Measurements from ENCODE around the gene TP53I13.
A peak's percentile ranks its signal among the peaks of the same experiment; 100 is the strongest.

TP53I13 gene

GRCh38 chr17:29592850-29593551 lies 24.5 kb downstream of the TP53I13 start, which contains the start of gene ANKRD13B:
TSS of gene ANKRD13B (plus strand) at chr17:29593132. CDS start at chr17:29593622, 490 bp downstream.
- peaks cover 54% of the 10 kb centered on the region for H3K4me1 Mint-ChIP-seq
- peak; percentile 6 for ATAC-seq
- H3K9me3 Mint-ChIP-seq, result no peaks in the 10 kb centered on the region
- no peaks in the 10 kb centered on the region for H3K36me3 Mint-ChIP-seq
- DNase-seq (ENCODE audit: low spot score in 2 of 2), result peak in 1 of 2 donors; percentile 77
- peak within 1 kb of the TSS; percentile 80 for H3K4me3 Mint-ChIP-seq
- no peak within 1 kb of the TSS for H3K27ac Mint-ChIP-seq

- Mint-ChIP-seq H3K9me3 (no peaks in the 10 kb centered on the region), H3K36me3 (no peaks in the 10 kb centered on the region), H3K27ac (no peak overlapping the region), H3K4me1 (peaks cover 49% of the 10 kb centered on the region), H3K4me3 (peak overlapping the region; percentile 80)
- DNase-seq (ENCODE audit: low spot score in 2 of 2), result no peak
- no peak for ATAC-seq
Observed at GRCh38 chr17:29593591-29594518, 25.4 kb downstream of the TP53I13 start.

- no peak overlapping the region for H3K27ac Mint-ChIP-seq
- no peaks in the 10 kb centered on the region for H3K36me3 Mint-ChIP-seq
- no peaks in the 10 kb centered on the region for H3K9me3 Mint-ChIP-seq
- H3K4me3 Mint-ChIP-seq, result peak overlapping the region; percentile 80
- ATAC-seq (no peak), DNase-seq (ENCODE audit: low spot score in 2 of 2) (no peak)
- peaks cover 49% of the 10 kb centered on the region for H3K4me1 Mint-ChIP-seq
Observed at GRCh38 chr17:29594519-29595090, 26.1 kb downstream of the TP53I13 start.

GRCh38 chr17:29595107-29595942 lies 26.8 kb downstream of the TP53I13 start:
- no peak for DNase-seq (ENCODE audit: low spot score in 2 of 2)
- no peaks in the 10 kb centered on the region for H3K9me3 Mint-ChIP-seq
- peak overlapping the region; percentile 80 for H3K4me3 Mint-ChIP-seq
- no peaks in the 10 kb centered on the region for H3K36me3 Mint-ChIP-seq
- H3K4me1 Mint-ChIP-seq, result peaks cover 42% of the 10 kb centered on the region
- no peak for ATAC-seq
- H3K27ac Mint-ChIP-seq, result no peak overlapping the region

GRCh38 chr17:29595943-29596774 lies 27.7 kb downstream of the TP53I13 start:
- Mint-ChIP-seq H3K9me3 (no peaks in the 10 kb centered on the region), H3K36me3 (no peaks in the 10 kb centered on the region), H3K4me1 (peaks cover 34% of the 10 kb centered on the region), H3K27ac (no peak overlapping the region), H3K4me3 (no peak overlapping the region)
- ATAC-seq (no peak), DNase-seq (ENCODE audit: low spot score in 2 of 2) (no peak)

- no peak overlapping the region for H3K27ac Mint-ChIP-seq
- ATAC-seq, result no peak
- peaks cover 27% of the 10 kb centered on the region for H3K4me1 Mint-ChIP-seq
Observed at GRCh38 chr17:29596811-29597210, 28.3 kb downstream of the TP53I13 start.

GRCh38 chr17:29597361-29598172 lies 29.1 kb downstream of the TP53I13 start:
- H3K4me3 Mint-ChIP-seq, result no peak overlapping the region
- H3K9me3 Mint-ChIP-seq, result no peaks in the 10 kb centered on the region
- DNase-seq (ENCODE audit: low spot score in 2 of 2), result no peak
- peaks cover 20% of the 10 kb centered on the region for H3K4me1 Mint-ChIP-seq
- H3K27ac Mint-ChIP-seq, result no peak overlapping the region
- no peaks in the 10 kb centered on the region for H3K36me3 Mint-ChIP-seq
- ATAC-seq, result no peak

More at GRCh38 chr17:29596811-29597210, 28.3 kb downstream of the TP53I13 start:
- Mint-ChIP-seq H3K9me3 (no peaks in the 10 kb centered on the region), H3K36me3 (no peaks in the 10 kb centered on the region), H3K4me3 (no peak overlapping the region)
- DNase-seq (ENCODE audit: low spot score in 2 of 2), result no peak

GRCh38 chr17:29603109-29603674 lies 34.7 kb downstream of the TP53I13 start:
- Mint-ChIP-seq H3K9me3 (no peaks in the 10 kb centered on the region), H3K27ac (no peak overlapping the region), H3K36me3 (no peaks in the 10 kb centered on the region), H3K4me1 (no peaks in the 10 kb centered on the region), H3K4me3 (no peak overlapping the region)
- no peak for DNase-seq (ENCODE audit: low spot score in 2 of 2)
- ATAC-seq, result no peak

- H3K9me3 Mint-ChIP-seq, result no peaks in the 10 kb centered on the region
Observed at GRCh38 chr17:29607557-29608195, 39.2 kb downstream of the TP53I13 start.

GRCh38 chr17:29608986-29609385 lies 40.5 kb downstream of the TP53I13 start:
- ATAC-seq, result no peak
- no peak for DNase-seq (ENCODE audit: low spot score in 2 of 2)
- peaks cover 4% of the 10 kb centered on the region for H3K4me1 Mint-ChIP-seq
- H3K36me3 Mint-ChIP-seq, result no peaks in the 10 kb centered on the region
- no peaks in the 10 kb centered on the region for H3K9me3 Mint-ChIP-seq
- no peak overlapping the region for H3K27ac Mint-ChIP-seq
- H3K4me3 Mint-ChIP-seq, result no peak overlapping the region

More at GRCh38 chr17:29607557-29608195, 39.2 kb downstream of the TP53I13 start:
- ATAC-seq, result no peak
- Mint-ChIP-seq H3K4me3 (no peak overlapping the region), H3K36me3 (no peaks in the 10 kb centered on the region), H3K4me1 (no peaks in the 10 kb centered on the region), H3K27ac (no peak overlapping the region)
- DNase-seq (ENCODE audit: low spot score in 2 of 2), result no peak

- no peak overlapping the region for H3K4me3 Mint-ChIP-seq
- H3K4me1 Mint-ChIP-seq, result peaks cover 18% of the 10 kb centered on the region
- ATAC-seq, result no peak
- DNase-seq (ENCODE audit: low spot score in 2 of 2), result no peak
- no peaks in the 10 kb centered on the region for H3K9me3 Mint-ChIP-seq
- peaks cover 6% of the 10 kb centered on the region for H3K36me3 Mint-ChIP-seq
- H3K27ac Mint-ChIP-seq, result no peak overlapping the region
Observed at GRCh38 chr17:29610395-29610794, 41.9 kb downstream of the TP53I13 start.

- Mint-ChIP-seq H3K4me3 (no peak overlapping the region), H3K36me3 (peaks cover 12% of the 10 kb centered on the region)
Observed at GRCh38 chr17:29611351-29612093, 43.0 kb downstream of the TP53I13 start.

More at GRCh38 chr17:29611351-29612093, 43.0 kb downstream of the TP53I13 start:
- no peaks in the 10 kb centered on the region for H3K9me3 Mint-ChIP-seq
- H3K4me1 Mint-ChIP-seq, result peaks cover 29% of the 10 kb centered on the region
- ATAC-seq (no peak), DNase-seq (ENCODE audit: low spot score in 2 of 2) (no peak)
- H3K27ac Mint-ChIP-seq, result no peak overlapping the region

All from stimulated activated effector memory CD8-positive, alpha-beta T cell treated with anti-CD3 and anti-CD28 coated beads, Interleukin-12 subunit alpha, Interleukin-12 subunit beta, amount 100 ng/mL, for 72 hours (primary cell).